ENCODE results near the gene ATF1.
"Not testable (repeated sequence)": the region's sequence is repeated elsewhere in the genome, so short reads cannot be mapped to it uniquely, and the experiment has no call there.

Gene ATF1

GRCh38 chr12:50868881-50869280, 105.0 kb downstream of the ATF1 start:
- DNase-seq = not testable (repeated sequence)
